ENCODE measurements around the gene ARMC5.

- no peak for TF ChIP-seq CTCF (IDR thresholded peaks at IDR 0.05 in 4 of 5, conservative IDR thresholded peaks at IDR 0.05 in 1 of 5)
- TF ChIP-seq POLR2A (IDR thresholded peaks at IDR 0.05) = no peak
These were observed 42.1 kb downstream of the ARMC5 start for GRCh38 chr16:31501226-31501965.

Measured in gastrocnemius medialis (tissue), 4 donors.